Stimulated activated CD4-positive, alpha-beta T cell treated with anti-CD3 and anti-CD28 coated beads, Interleukin-1b, Interleukin-23, amount 100 ng/mL, for 48 hours (primary cell): ENCODE measurements around the gene MTUS2.

Experiments
- DNase-seq: peaks from one replicate; pipeline ENCODE4 v3.0.0-alpha.2; 2020

Gene MTUS2

GRCh38 chr13:29464105-29464679 lies 644.1 kb downstream of the MTUS2 start:
- no peak for DNase-seq

GRCh38 chr13:29465741-29466293 lies 645.7 kb downstream of the MTUS2 start:
- no peak for DNase-seq

- no peak for DNase-seq
These were observed 651.4 kb downstream of the MTUS2 start for GRCh38 chr13:29471551-29471950.

GRCh38 chr13:29472332-29472961 lies 652.3 kb downstream of the MTUS2 start:
- peak; percentile 45 for DNase-seq

- DNase-seq = no peak
These were observed 653.0 kb downstream of the MTUS2 start for GRCh38 chr13:29473166-29473565.

- DNase-seq = no peak
These were observed 654.9 kb downstream of the MTUS2 start for GRCh38 chr13:29474991-29475390.

GRCh38 chr13:29476046-29476445 lies 655.9 kb downstream of the MTUS2 start:
- no peak for DNase-seq

GRCh38 chr13:29479716-29480492 lies 659.8 kb downstream of the MTUS2 start:
- no peak for DNase-seq

GRCh38 chr13:29480893-29481525 lies 660.9 kb downstream of the MTUS2 start:
- no peak for DNase-seq

GRCh38 chr13:29481603-29482002 lies 661.5 kb downstream of the MTUS2 start:
- no peak for DNase-seq

GRCh38 chr13:29482504-29482903 lies 662.4 kb downstream of the MTUS2 start:
- no peak for DNase-seq

- DNase-seq = no peak
These were observed 663.1 kb downstream of the MTUS2 start for GRCh38 chr13:29483211-29483610.

- no peak for DNase-seq
These were observed 663.5 kb downstream of the MTUS2 start for GRCh38 chr13:29483623-29484022.

- DNase-seq = no peak
These were observed 664.1 kb downstream of the MTUS2 start for GRCh38 chr13:29484236-29484635.

- DNase-seq = no peak
These were observed 664.7 kb downstream of the MTUS2 start for GRCh38 chr13:29484796-29485195.

GRCh38 chr13:29486551-29486950 lies 666.4 kb downstream of the MTUS2 start:
- DNase-seq = no peak

GRCh38 chr13:29487466-29488454 lies 667.6 kb downstream of the MTUS2 start:
- DNase-seq = no peak

GRCh38 chr13:29489650-29490560 lies 669.8 kb downstream of the MTUS2 start:
- no peak for DNase-seq

GRCh38 chr13:29490561-29490885 lies 670.4 kb downstream of the MTUS2 start:
- no peak for DNase-seq

- DNase-seq = no peak
These were observed 671.1 kb downstream of the MTUS2 start for GRCh38 chr13:29491248-29491647.

- DNase-seq = no peak
These were observed 673.7 kb downstream of the MTUS2 start for GRCh38 chr13:29493796-29494195.
